Measurements from ENCODE around the gene DLK1.

The DLK1 gene

GRCh38 chr14:100780246-100780645 is 53.6 kb downstream of the DLK1 start:
- DNase-seq, result no peak

- no peak for DNase-seq
Measured at GRCh38 chr14:100780646-100781355, 54.1 kb downstream of the DLK1 start.

- no peak for DNase-seq
Measured at GRCh38 chr14:100781952-100782351, 55.3 kb downstream of the DLK1 start.

GRCh38 chr14:100782516-100783320 is 56.0 kb downstream of the DLK1 start:
- no peak for DNase-seq

- no peak for DNase-seq
Measured at GRCh38 chr14:100783630-100784370, 57.1 kb downstream of the DLK1 start.

- no peak for DNase-seq
Measured at GRCh38 chr14:100784523-100785337, 58.0 kb downstream of the DLK1 start.

- no peak for DNase-seq
Measured at GRCh38 chr14:100785338-100785615, 58.6 kb downstream of the DLK1 start.

GRCh38 chr14:100785626-100786025 is 58.9 kb downstream of the DLK1 start:
- no peak for DNase-seq

GRCh38 chr14:100786131-100786530 is 59.4 kb downstream of the DLK1 start:
- DNase-seq, result no peak

- no peak for DNase-seq
Measured at GRCh38 chr14:100786576-100787219, 60.0 kb downstream of the DLK1 start.

- DNase-seq, result no peak
Measured at GRCh38 chr14:100787659-100788058, 61.0 kb downstream of the DLK1 start.

Measured in NCI-H2029 treated with DMSO at 0.1 percent for 48 hours (cell line).